Mesendoderm (in vitro differentiated cells): ENCODE measurements around the gene UACA.

Experiments used
- DNase-seq: peaks from one replicate; pipeline ENCODE4 v3.0.0; 2013
- H2AK5ac ChIP-seq: 2 replicates; pipeline ENCODE4 v1.6.1; 2013; ENCODE audit warnings: low read length, inconsistent platforms
- H2BK120ac ChIP-seq: 2 replicates; pipeline ENCODE4 v1.6.1; 2013; ENCODE audit warnings: low read depth, mild to moderate bottlenecking, low read length, moderate library complexity, mixed read lengths
- H2BK15ac ChIP-seq: replicated peaks from 2 replicates; pipeline ENCODE4 v1.6.1; 2013; ENCODE audit warnings: low read depth, mild to moderate bottlenecking, moderate library complexity
- H2BK5ac ChIP-seq: 2 replicates; pipeline ENCODE4 v1.6.1; 2013; ENCODE audit warnings: low read length, inconsistent platforms
- H3K18ac ChIP-seq: 2 replicates; pipeline ENCODE4 v1.6.1; 2013; ENCODE audit warnings: mild to moderate bottlenecking, low read length, mixed read lengths
- H3K23ac ChIP-seq: one replicate; pipeline ENCODE4 v1.6.1; 2013; ENCODE audit warnings: low read length
- H3K27ac ChIP-seq: 2 replicates; pipeline ENCODE4 v1.5.1; 2013; ENCODE audit warnings: low read depth, mild to moderate bottlenecking, inconsistent platforms, low read length, moderate library complexity
- H3K27me3 ChIP-seq: 2 replicates; pipeline ENCODE4 v1.6.1; 2013; ENCODE audit warnings: low read length, control low read depth, mild to moderate bottlenecking, inconsistent platforms; ENCODE audit not compliant: insufficient read depth, poor library complexity
- H3K36me3 ChIP-seq: 2 replicates; pipeline ENCODE4 v1.6.1; 2013; ENCODE audit warnings: low read length, inconsistent platforms; ENCODE audit not compliant: control insufficient read depth, insufficient read depth
- H3K4ac ChIP-seq: one replicate; pipeline ENCODE4 v1.6.1; 2013; ENCODE audit warnings: low read depth, mild to moderate bottlenecking, low read length, moderate library complexity
- H3K4me1 ChIP-seq: 2 replicates; pipeline ENCODE4 v1.6.1; 2013; ENCODE audit warnings: low read depth, low read length, inconsistent platforms; ENCODE audit not compliant: control insufficient read depth
- H3K4me2 ChIP-seq: 2 replicates; pipeline ENCODE4 v1.6.1; 2013; ENCODE audit warnings: low read length
- H3K4me3 ChIP-seq: 2 replicates; pipeline ENCODE4 v1.5.1; 2013; ENCODE audit warnings: mild to moderate bottlenecking, low read length
- H3K56ac ChIP-seq: one replicate; pipeline ENCODE4 v1.6.1; 2013; ENCODE audit warnings: low read length
- H3K79me1 ChIP-seq: 2 replicates; pipeline ENCODE4 v1.6.1; 2013; ENCODE audit warnings: low read length, inconsistent platforms
- H3K79me2 ChIP-seq: 2 replicates; pipeline ENCODE4 v1.6.1; 2013; ENCODE audit warnings: mild to moderate bottlenecking, low read length; ENCODE audit not compliant: control insufficient read depth, insufficient read depth
- H3K9ac ChIP-seq: 2 replicates; pipeline ENCODE4 v1.6.1; 2013; ENCODE audit warnings: low read length, inconsistent platforms
- H4K5ac ChIP-seq: one replicate; pipeline ENCODE4 v1.6.1; 2013; ENCODE audit warnings: low read length
- H4K8ac ChIP-seq: one replicate; pipeline ENCODE4 v1.6.1; 2013; ENCODE audit warnings: low read depth, mild to moderate bottlenecking, control low read depth, low read length, moderate library complexity
- WGBS: extraction: QIAGEN DNeasy Blood & Tissue Kit; methylation state at CpG from one replicate; pipeline ENCODE4 v1.1.7; 2013; ENCODE audit warnings: low lambda C conversion rate, missing lambda C conversion rate; ENCODE audit not compliant: insufficient coverage; ENCODE audit errors: extremely low coverage; 5-methylcytosine and 5-hydroxymethylcytosine counted together

The UACA gene

DNA sequence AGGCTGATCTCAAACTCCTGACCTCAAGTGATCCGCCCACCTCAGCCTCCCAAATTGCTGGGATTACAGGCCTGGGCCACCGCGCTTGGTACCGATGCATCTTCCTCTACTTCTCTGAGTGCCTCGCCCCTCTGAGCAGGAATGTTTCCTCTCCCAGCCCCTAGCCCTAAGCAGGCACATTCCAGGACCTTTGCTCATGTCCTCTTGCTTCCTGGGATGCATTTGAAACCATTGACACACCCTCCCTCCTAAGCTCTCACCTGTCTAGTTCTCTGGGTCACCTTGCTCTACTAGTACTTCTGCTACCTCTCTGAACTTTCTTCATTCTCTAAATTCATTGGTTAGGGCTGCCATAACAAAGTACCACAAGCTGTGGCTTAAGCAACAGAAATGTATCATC is 17.9 kb upstream of the UACA start:
- no peak overlapping the region for H2BK5ac ChIP-seq
- H3K79me1 ChIP-seq = no peaks in the 10 kb centered on the region
- peak; percentile 85 for DNase-seq
- peaks cover 8% of the 10 kb centered on the region for H3K4me1 ChIP-seq
- H4K5ac ChIP-seq = no peak overlapping the region
- no peak overlapping the region for H3K18ac ChIP-seq
- H3K56ac ChIP-seq = no peak overlapping the region
- H3K27ac ChIP-seq = no peak overlapping the region
- WGBS = no CpG with 5 or more reads among the region's 5 CpGs
- no peak overlapping the region for H3K23ac ChIP-seq
- no peaks in the 10 kb centered on the region for H3K27me3 ChIP-seq
- H3K9ac ChIP-seq = no peak overlapping the region
- H3K4me2 ChIP-seq = no peak overlapping the region
- H3K79me2 ChIP-seq = no peaks in the 10 kb centered on the region
- no peak overlapping the region for H3K4me3 ChIP-seq
- H2BK15ac ChIP-seq = no peak overlapping the region
- H2BK120ac ChIP-seq = no peak overlapping the region
- H3K4ac ChIP-seq = no peak overlapping the region
- H4K8ac ChIP-seq = no peak overlapping the region
- no peaks in the 10 kb centered on the region for H3K36me3 ChIP-seq
- H2AK5ac ChIP-seq = no peak overlapping the region

- no peak overlapping the region for H3K27ac ChIP-seq
- no peak overlapping the region for H3K9ac ChIP-seq
- H4K8ac ChIP-seq = no peak overlapping the region
Observed at GRCh38 chr15:70778258-70779076, 15.1 kb upstream of the UACA start.

DNA sequence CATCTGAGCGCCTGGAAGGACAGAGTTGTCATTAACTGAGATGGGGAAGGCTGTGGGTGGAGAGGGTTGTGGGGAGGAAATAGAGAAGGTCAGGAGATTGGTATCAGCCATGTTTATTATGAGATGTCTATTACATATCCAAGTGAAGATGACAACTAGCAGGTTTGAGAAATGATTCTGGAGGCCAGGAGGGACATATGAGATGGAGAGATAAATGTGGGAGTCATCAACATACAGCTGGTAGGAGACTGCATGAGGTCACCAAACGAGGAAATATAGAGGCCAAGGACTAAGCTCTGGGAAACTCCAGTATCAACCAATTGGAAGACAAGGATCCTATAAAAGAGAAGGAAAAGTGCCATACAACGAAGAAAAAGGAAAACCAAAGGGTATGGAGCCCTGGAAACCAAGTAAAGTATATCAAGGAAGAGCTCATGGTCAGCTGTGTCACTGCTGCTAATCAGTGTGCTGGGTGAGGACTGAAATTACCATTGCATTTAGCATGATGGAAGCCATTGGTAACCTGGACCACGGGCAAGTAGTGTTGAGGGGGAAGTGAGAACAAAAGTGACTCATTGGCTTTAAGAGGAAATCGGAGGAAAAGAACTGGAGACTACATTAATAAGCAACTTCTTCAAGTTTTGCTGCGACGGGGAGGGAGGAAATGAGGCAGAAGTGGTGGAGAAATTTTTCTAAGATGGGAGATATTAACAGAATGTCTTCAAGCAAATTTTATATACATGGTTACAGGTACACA is 14.0 kb upstream of the UACA start:
- Histone ChIP-seq H2BK15ac (no peak overlapping the region), H2BK120ac (no peak overlapping the region), H3K18ac (no peak overlapping the region), H2BK5ac (no peak overlapping the region), H3K79me1 (no peaks in the 10 kb centered on the region), H3K56ac (no peak overlapping the region), H4K8ac (no peak overlapping the region), H3K4ac (no peak overlapping the region), H3K79me2 (no peaks in the 10 kb centered on the region), H3K4me2 (no peak overlapping the region), H3K4me3 (no peak overlapping the region), H3K9ac (no peak overlapping the region), H3K27ac (no peak overlapping the region), H3K27me3 (no peaks in the 10 kb centered on the region), H3K4me1 (no peaks in the 10 kb centered on the region), H4K5ac (no peak overlapping the region), H2AK5ac (no peak overlapping the region), H3K23ac (no peak overlapping the region), H3K36me3 (no peaks in the 10 kb centered on the region)
- no CpG with 5 or more reads among the region's 7 CpGs for WGBS
- no peak for DNase-seq

More at GRCh38 chr15:70778258-70779076, 15.1 kb upstream of the UACA start:
- Histone ChIP-seq H2BK15ac (no peak overlapping the region), H3K4me3 (no peak overlapping the region), H2BK5ac (no peak overlapping the region), H3K79me1 (no peaks in the 10 kb centered on the region), H3K18ac (no peak overlapping the region), H3K4me2 (no peak overlapping the region), H3K36me3 (no peaks in the 10 kb centered on the region), H3K4me1 (no peaks in the 10 kb centered on the region), H3K56ac (no peak overlapping the region), H3K4ac (no peak overlapping the region), H3K23ac (no peak overlapping the region), H2BK120ac (no peak overlapping the region), H4K5ac (no peak overlapping the region), H3K27me3 (no peaks in the 10 kb centered on the region), H2AK5ac (no peak overlapping the region), H3K79me2 (no peaks in the 10 kb centered on the region)
- WGBS = no CpG with 5 or more reads among the region's 3 CpGs
- DNase-seq = no peak

- Histone ChIP-seq H3K18ac (no peak overlapping the region), H3K27ac (no peak overlapping the region), H2AK5ac (no peak overlapping the region), H2BK5ac (no peak overlapping the region), H3K9ac (no peak overlapping the region), H3K36me3 (no peaks in the 10 kb centered on the region), H4K8ac (no peak overlapping the region), H3K4me1 (no peaks in the 10 kb centered on the region), H2BK15ac (no peak overlapping the region), H3K27me3 (no peaks in the 10 kb centered on the region), H2BK120ac (no peak overlapping the region), H3K56ac (no peak overlapping the region), H3K79me2 (no peaks in the 10 kb centered on the region), H3K4me2 (no peak overlapping the region), H3K4ac (no peak overlapping the region), H3K4me3 (no peak overlapping the region), H3K79me1 (no peaks in the 10 kb centered on the region), H4K5ac (no peak overlapping the region), H3K23ac (no peak overlapping the region)
- WGBS = no CpG with 5 or more reads among the region's 2 CpGs
- no peak for DNase-seq
Observed at GRCh38 chr15:70775160-70775559, 11.8 kb upstream of the UACA start.

GRCh38 chr15:70772402-70772801 is 9.0 kb upstream of the UACA start:
- no peak overlapping the region for H3K23ac ChIP-seq
- H3K79me2 ChIP-seq = no peaks in the 10 kb centered on the region
- no peak overlapping the region for H3K56ac ChIP-seq
- no peaks in the 10 kb centered on the region for H3K4me1 ChIP-seq
- DNase-seq = no peak
- no peaks in the 10 kb centered on the region for H3K79me1 ChIP-seq
- H3K4me2 ChIP-seq = no peak overlapping the region
- H4K5ac ChIP-seq = no peak overlapping the region
- H4K8ac ChIP-seq = no peak overlapping the region
- no peak overlapping the region for H3K4ac ChIP-seq
- H3K9ac ChIP-seq = no peak overlapping the region
- H3K27ac ChIP-seq = no peak overlapping the region
- no peak overlapping the region for H3K18ac ChIP-seq
- no CpG with 5 or more reads among the region's 3 CpGs for WGBS
- no peak overlapping the region for H2BK120ac ChIP-seq
- H2BK15ac ChIP-seq = no peak overlapping the region
- no peak overlapping the region for H2AK5ac ChIP-seq
- H3K36me3 ChIP-seq = no peaks in the 10 kb centered on the region
- H3K4me3 ChIP-seq = no peak overlapping the region
- H3K27me3 ChIP-seq = no peaks in the 10 kb centered on the region
- H2BK5ac ChIP-seq = no peak overlapping the region
